Measurements from ENCODE around the gene LEF1. TPM values are rescaled to one million over a fixed set of nuclear protein-coding genes. Genes with fewer than 3 reads are reported as not detected.

LEF1 gene
- polyA plus RNA-seq, 1 experiment: 2.7 TPM

- no peaks in the 10 kb centered on the region; the same call in 1 of the 2 replicates for H3K27me3 ChIP-seq (ENCODE audit: control insufficient read depth, insufficient read depth, low read length)
- H3K4me3 ChIP-seq (ENCODE audit: low read depth, low read length): no peak overlapping the region
- ChIA-PET CTCF (no interaction called here), POLR2A (no interaction called here)
- H3K36me3 ChIP-seq (ENCODE audit: control insufficient read depth, insufficient read depth, low read length): no peaks in the 10 kb centered on the region
- TF ChIP-seq CTCF (IDR thresholded peaks at IDR 0.05; ENCODE audit: insufficient read depth, low read depth, low read length): no peak
- DNase-seq (ENCODE audit: low read depth): no peak
Observed at GRCh38 chr4:108110450-108110849, 58.3 kb downstream of the LEF1 start.

- Histone ChIP-seq H3K4me3 (ENCODE audit: low read depth, low read length) (no peak overlapping the region), H3K27me3 (ENCODE audit: control insufficient read depth, insufficient read depth, low read length) (no peaks in the 10 kb centered on the region; the same call in 1 of the 2 replicates), H3K36me3 (ENCODE audit: control insufficient read depth, insufficient read depth, low read length) (no peaks in the 10 kb centered on the region)
- DNase-seq (ENCODE audit: low read depth): no peak
- POLR2A ChIA-PET: no interaction called here
- CTCF ChIA-PET: no interaction called here
- no peak for TF ChIP-seq CTCF (IDR thresholded peaks at IDR 0.05; ENCODE audit: insufficient read depth, low read depth, low read length)
Observed at GRCh38 chr4:108109997-108110416, 58.7 kb downstream of the LEF1 start.

GRCh38 chr4:108109111-108109510, 59.6 kb downstream of the LEF1 start:
- Histone ChIP-seq H3K27me3 (ENCODE audit: control insufficient read depth, insufficient read depth, low read length) (no peaks in the 10 kb centered on the region; the same call in 1 of the 2 replicates), H3K4me3 (ENCODE audit: low read depth, low read length) (no peak overlapping the region), H3K36me3 (ENCODE audit: control insufficient read depth, insufficient read depth, low read length) (no peaks in the 10 kb centered on the region)
- no peak for DNase-seq (ENCODE audit: low read depth)
- ChIA-PET POLR2A (no interaction called here), CTCF (interaction anchor here (0.6 to 1.0 kb wide), 2 partner anchors 9 to 124 kb away, joined by 3 read pairs; no protein-coding TSS in a partner anchor)
- no peak for TF ChIP-seq CTCF (IDR thresholded peaks at IDR 0.05; ENCODE audit: insufficient read depth, low read depth, low read length)

GRCh38 chr4:108107729-108108382, 60.9 kb downstream of the LEF1 start:
- Histone ChIP-seq H3K27me3 (ENCODE audit: control insufficient read depth, insufficient read depth, low read length) (no peaks in the 10 kb centered on the region; the same call in 1 of the 2 replicates), H3K4me3 (ENCODE audit: low read depth, low read length) (no peak overlapping the region), H3K36me3 (ENCODE audit: control insufficient read depth, insufficient read depth, low read length) (no peaks in the 10 kb centered on the region)
- no peak for TF ChIP-seq CTCF (IDR thresholded peaks at IDR 0.05; ENCODE audit: insufficient read depth, low read depth, low read length)
- no peak for DNase-seq (ENCODE audit: low read depth)
- CTCF ChIA-PET: interaction anchor here (1.0 to 1.2 kb wide), 2 partner anchors 11 to 13 kb away, joined by 3 read pairs; no protein-coding TSS in a partner anchor
- POLR2A ChIA-PET: interaction anchor here (0.6 kb wide), 1 partner anchor 31 kb away, joined by 3 read pairs; no protein-coding TSS in a partner anchor

GRCh38 chr4:108107101-108107500, 61.6 kb downstream of the LEF1 start:
- ChIA-PET POLR2A (interaction anchor here (0.6 kb wide), 1 partner anchor 30 kb away, joined by 3 read pairs; no protein-coding TSS in a partner anchor), CTCF (interaction anchor here (0.6 to 1.2 kb wide), 3 partner anchors 11 to 234 kb away, joined by 3 to 5 read pairs (median 3); no protein-coding TSS in a partner anchor)
- TF ChIP-seq CTCF (IDR thresholded peaks at IDR 0.05; ENCODE audit: insufficient read depth, low read depth, low read length): no peak
- Histone ChIP-seq H3K36me3 (ENCODE audit: control insufficient read depth, insufficient read depth, low read length) (no peaks in the 10 kb centered on the region), H3K4me3 (ENCODE audit: low read depth, low read length) (no peak overlapping the region), H3K27me3 (ENCODE audit: control insufficient read depth, insufficient read depth, low read length) (no peaks in the 10 kb centered on the region; the same call in 1 of the 2 replicates)
- DNase-seq (ENCODE audit: low read depth): no peak

Data from BJ (cell line).